AG04450 (cell line): ENCODE data around the gene ZNF441. TPM values are rescaled to one million over a fixed set of nuclear protein-coding genes. Genes with fewer than 3 reads are reported as not detected.
"Not testable (repeated sequence)": the region's sequence is repeated elsewhere in the genome, so short reads cannot be mapped to it uniquely, and the experiment has no call there.

ENCODE experiments used
- CTCF ChIA-PET: fragments of 300-600, 350-600 bp; formaldehyde crosslinking; extraction: SDS; loops from one replicate; lab custom pipeline; 2022; ENCODE audit warnings: antibody characterized with exemption, inconsistent platforms; lab: Charles Lee
- POLR2A ChIA-PET: fragments of 350-600 bp; formaldehyde crosslinking; extraction: SDS; loops from one replicate; lab custom pipeline; 2021; ENCODE audit warnings: antibody characterized with exemption, inconsistent platforms; lab: Yijun Ruan, JAX
- DNase-seq: peaks from one replicate; pipeline ENCODE4 v3.0.0-alpha.2; 2011; ENCODE audit warnings: low read depth, low spot score
- H3K27ac ChIP-seq: one replicate; pipeline ENCODE4 v1.5.1; 2012; ENCODE audit warnings: low read depth, low read length, control low read depth
- H3K27me3 ChIP-seq: one replicate; pipeline ENCODE4 v1.6.0; 2012; ENCODE audit warnings: low read length; ENCODE audit not compliant: control insufficient read depth, insufficient read depth
- H3K4me3 ChIP-seq: 2 replicates; pipeline ENCODE4 v1.5.1; 2011; ENCODE audit warnings: mild to moderate bottlenecking, low read depth, low read length, control low read depth
- H3K9me3 ChIP-seq: 2 replicates; pipeline ENCODE4 v1.5.1; 2012; ENCODE audit warnings: low read length; ENCODE audit not compliant: control insufficient read depth, insufficient read depth
- CTCF ChIP-seq: IDR thresholded peaks from 2 replicates; pipeline ENCODE4 v1.5.1; 2011; ENCODE audit warnings: low read depth, low read length, control low read depth, inconsistent platforms
- polyA plus RNA-seq: library from polyadenylated mRNA; depleted of rRNA; stranded (reverse); fragments of >200 nt; gene quantifications from 2 replicates; pipeline ENCODE4 v1.2.3, GENCODE V29; 2011

Gene ZNF441
- polyA plus RNA-seq, 1 experiment, result 6.3 TPM

DNA sequence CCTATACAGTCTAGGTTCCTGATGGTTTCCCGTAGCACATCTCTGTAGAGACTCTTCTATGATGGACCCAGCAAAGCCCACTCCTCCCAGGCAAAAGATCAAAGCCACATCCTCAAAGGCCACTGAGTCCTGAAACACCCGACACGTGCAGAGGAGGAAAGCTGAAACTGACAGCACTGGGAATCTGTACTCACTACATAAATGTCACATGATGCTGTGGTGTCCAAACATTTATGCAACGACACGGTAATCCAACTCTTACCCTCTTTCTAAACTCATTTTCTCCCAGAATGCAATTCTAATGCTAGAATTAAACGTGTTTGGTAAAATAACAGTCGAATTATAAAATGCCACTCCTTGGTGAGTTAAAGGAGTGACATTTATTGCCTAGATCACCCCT, 7.0 kb upstream of the ZNF441 start:
- Histone ChIP-seq H3K4me3 (no peak overlapping the region), H3K27me3 (no peaks in the 10 kb centered on the region), H3K27ac (no peak overlapping the region), H3K9me3 (no peaks in the 10 kb centered on the region)
- no peak for TF ChIP-seq CTCF
- DNase-seq, result no peak
- POLR2A ChIA-PET, result no interaction called here
- CTCF ChIA-PET, result no interaction called here

DNA sequence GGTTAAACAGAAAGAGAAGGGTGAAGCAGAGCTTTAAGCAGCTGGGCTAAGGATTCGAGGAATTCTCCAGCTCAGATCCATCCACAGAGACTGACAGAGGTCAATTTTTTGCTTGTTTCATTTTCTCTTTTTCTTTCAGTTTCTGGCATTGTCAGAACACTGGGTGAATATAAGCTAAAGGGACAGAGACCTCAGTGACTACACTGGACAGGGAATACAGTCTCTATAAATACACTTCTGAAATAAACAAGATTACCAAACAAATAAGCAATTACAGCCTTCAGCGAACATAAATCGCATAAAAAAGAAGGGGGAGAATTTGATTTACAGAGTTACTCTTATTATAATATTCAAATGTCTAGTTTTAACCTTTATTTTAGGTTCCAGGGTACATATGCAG, 3.7 kb upstream of the ZNF441 start:
- POLR2A ChIA-PET, result no interaction called here
- H3K9me3 ChIP-seq, result no peaks in the 10 kb centered on the region; the same call in 1 of the 2 replicates

DNA sequence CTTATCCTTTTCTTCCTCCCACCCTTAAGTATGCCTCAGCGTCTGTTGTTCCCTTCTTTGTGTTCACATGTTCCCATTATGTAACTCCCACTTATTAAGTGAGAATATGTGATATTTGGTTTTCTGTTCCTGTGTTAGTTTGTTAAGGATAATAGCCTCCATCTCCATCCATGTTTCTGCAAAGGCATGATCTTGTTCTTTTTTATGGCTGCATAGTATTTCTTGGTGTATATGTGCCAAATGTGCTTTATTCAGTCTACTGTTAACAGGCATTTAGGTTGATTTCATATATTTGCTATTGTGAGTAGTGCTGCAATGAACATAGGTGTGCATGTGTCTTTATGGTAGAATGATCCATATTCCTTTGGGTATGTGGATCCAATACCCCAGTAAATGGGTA, 3.2 kb upstream of the ZNF441 start:
- ChIA-PET POLR2A (no interaction called here), CTCF (interaction anchor here (0.6 kb wide), 1 partner anchor 91 kb away, joined by 3 read pairs; no protein-coding TSS in a partner anchor)
- Histone ChIP-seq H3K27me3 (no peaks in the 10 kb centered on the region), H3K4me3 (no peak overlapping the region), H3K9me3 (no peaks in the 10 kb centered on the region; the same call in 1 of the 2 replicates), H3K27ac (no peak overlapping the region)
- DNase-seq, result no peak
- TF ChIP-seq CTCF, result no peak

More for the DNA sequence above, 3.7 kb upstream of the ZNF441 start:
- TF ChIP-seq CTCF, result no peak
- H3K27ac ChIP-seq, result no peak overlapping the region
- CTCF ChIA-PET, result interaction anchor here (0.6 kb wide), 1 partner anchor 90 kb away, joined by 3 read pairs; no protein-coding TSS in a partner anchor
- H3K27me3 ChIP-seq, result no peaks in the 10 kb centered on the region
- no peak for DNase-seq
- H3K4me3 ChIP-seq, result no peak overlapping the region

- TF ChIP-seq CTCF, result no peak
- CTCF ChIA-PET, result no interaction called here
- Histone ChIP-seq H3K27ac (peak overlapping the region; percentile 39), H3K9me3 (peaks cover 17% of the 10 kb centered on the region), H3K4me3 (peak overlapping the region; percentile 96), H3K27me3 (no peaks in the 10 kb centered on the region)
- POLR2A ChIA-PET, result no interaction called here
- no peak for DNase-seq
Observed at GRCh38 chr19:11767633-11768133, 883 bp downstream of the ZNF441 start.

DNA sequence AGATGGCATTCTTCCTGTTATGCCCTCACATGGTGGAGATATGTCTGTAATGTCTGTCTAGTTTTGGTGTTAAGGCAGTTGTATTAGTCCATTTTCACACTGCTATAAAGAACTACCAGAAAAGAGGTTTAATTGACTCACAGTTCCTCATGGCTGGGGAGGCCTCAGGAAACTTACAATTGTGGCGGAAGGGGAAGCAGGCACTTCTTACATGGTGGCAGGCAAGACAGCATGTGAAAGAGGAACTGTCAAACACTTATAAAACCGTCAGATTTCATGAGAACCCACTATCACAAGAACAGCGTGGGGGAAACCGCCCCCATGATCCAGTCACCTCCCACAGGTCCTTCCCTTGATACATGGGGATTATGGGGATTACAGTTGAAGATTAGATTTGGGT, 3.2 kb downstream of the ZNF441 start:
- peaks cover 21% of the 10 kb centered on the region for H3K9me3 ChIP-seq
- no peak for TF ChIP-seq CTCF
- H3K4me3 ChIP-seq, result no peak overlapping the region
- CTCF ChIA-PET, result no interaction called here
- POLR2A ChIA-PET, result no interaction called here
- H3K27me3 ChIP-seq, result no peaks in the 10 kb centered on the region
- H3K27ac ChIP-seq, result no peak overlapping the region
- no peak for DNase-seq

DNA sequence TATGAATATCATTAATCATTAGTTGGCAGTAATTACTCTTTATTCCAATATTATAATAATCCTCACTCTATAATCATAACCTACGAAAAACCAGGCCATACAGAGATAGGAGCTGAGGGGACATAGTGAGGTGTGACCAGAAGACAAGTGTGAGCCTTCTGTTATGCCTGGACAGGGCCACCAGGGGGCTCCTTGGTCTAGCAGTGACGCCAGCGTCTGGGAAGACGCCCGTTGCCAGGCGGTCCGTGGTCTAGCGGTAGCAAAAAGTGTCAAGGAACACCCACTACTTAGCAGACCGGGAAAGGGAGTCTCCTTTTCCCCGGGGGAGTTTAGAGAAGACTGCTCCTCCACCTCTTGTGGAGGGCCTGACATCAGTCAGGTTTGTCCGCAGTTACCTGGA, 4.7 kb downstream of the ZNF441 start:
- H3K27ac ChIP-seq, POLR2A ChIA-PET, H3K27me3 ChIP-seq, H3K4me3 ChIP-seq, DNase-seq: not testable (repeated sequence)
- H3K9me3 ChIP-seq, result peaks cover 29% of the 10 kb centered on the region
- CTCF ChIA-PET, result interaction anchor here (1.0 kb wide), 1 partner anchor 26 kb away, joined by 8 read pairs; no protein-coding TSS in a partner anchor

- H3K27ac ChIP-seq, POLR2A ChIA-PET, H3K4me3 ChIP-seq, H3K27me3 ChIP-seq, DNase-seq: not testable (repeated sequence)
- peaks cover 43% of the 10 kb centered on the region for H3K9me3 ChIP-seq
- CTCF ChIA-PET, result interaction anchor here (1.0 kb wide), 1 partner anchor 21 kb away, joined by 3 read pairs; no protein-coding TSS in a partner anchor
Observed at GRCh38 chr19:11776669-11777068, 9.9 kb downstream of the ZNF441 start.
